HG02763 (cell line): ENCODE results near the gene THUMPD2.
"Not testable (repeated sequence)": the region's sequence is repeated elsewhere in the genome, so short reads cannot be mapped to it uniquely, and the experiment has no call there.

Source experiments
- ATAC-seq: cut with Tn5 transposase; IDR thresholded peaks from one replicate; pipeline ENCODE4 v1.9.1; 2021; ENCODE audit warnings: mild to moderate bottlenecking, moderate library complexity; ENCODE audit not compliant: unreplicated experiment

The THUMPD2 gene

GRCh38 chr2:39778775-39779340 lies at the start of gene THUMPD2:
Gene THUMPD2 (minus strand): TSS chr2:39779258. CDS start chr2:39779239, 19 bp downstream.
- ATAC-seq, result peak; percentile 84

GRCh38 chr2:39821871-39822270 lies 42.8 kb upstream of the THUMPD2 start:
- ATAC-seq, result no peak

GRCh38 chr2:39816845-39817244 lies 37.8 kb upstream of the THUMPD2 start:
- ATAC-seq, result no peak

- ATAC-seq, result no peak
Observed at GRCh38 chr2:39816428-39816827, 37.4 kb upstream of the THUMPD2 start.

- no peak for ATAC-seq
Observed at GRCh38 chr2:39805936-39806608, 27.0 kb upstream of the THUMPD2 start.

- no peak for ATAC-seq
Observed at GRCh38 chr2:39803839-39804238, 24.8 kb upstream of the THUMPD2 start.

- ATAC-seq, result no peak
Observed at GRCh38 chr2:39800752-39801151, 21.7 kb upstream of the THUMPD2 start.

GRCh38 chr2:39796134-39796533 lies 17.1 kb upstream of the THUMPD2 start:
- no peak for ATAC-seq

GRCh38 chr2:39790216-39790818 lies 11.3 kb upstream of the THUMPD2 start:
- ATAC-seq, result not testable (repeated sequence)

- no peak for ATAC-seq
Observed at GRCh38 chr2:39787950-39788349, 8.9 kb upstream of the THUMPD2 start.

GRCh38 chr2:39786761-39787522 lies 7.9 kb upstream of the THUMPD2 start:
- ATAC-seq, result no peak

- no peak for ATAC-seq
Observed at GRCh38 chr2:39782591-39782990, 3.5 kb upstream of the THUMPD2 start.

- no peak for ATAC-seq
Observed at GRCh38 chr2:39781697-39782096, 2.6 kb upstream of the THUMPD2 start.

- no peak for ATAC-seq
Observed at GRCh38 chr2:39780825-39781600, 2.0 kb upstream of the THUMPD2 start.

- ATAC-seq, result no peak
Observed at GRCh38 chr2:39779927-39780326, 869 bp upstream of the THUMPD2 start.

GRCh38 chr2:39779341-39779851 lies 338 bp upstream of the THUMPD2 start:
- ATAC-seq, result no peak

- no peak for ATAC-seq
Observed at GRCh38 chr2:39778233-39778632, 825 bp downstream of the THUMPD2 start.

GRCh38 chr2:39772812-39773152 lies 6.3 kb downstream of the THUMPD2 start:
- ATAC-seq, result no peak

GRCh38 chr2:39772086-39772811 lies 6.8 kb downstream of the THUMPD2 start:
- no peak for ATAC-seq

- no peak for ATAC-seq
Observed at GRCh38 chr2:39762448-39762847, 16.6 kb downstream of the THUMPD2 start.
